Activated CD4-positive, alpha-beta T cell treated with anti-CD3 and anti-CD28 coated beads, Interleukin-2, amount 10 ng/mL, durations not matched to agents 24 days and 14 days (primary cell): Measurements from ENCODE around the gene PTX3. TPM values are rescaled to one million over a fixed set of nuclear protein-coding genes. Genes with fewer than 3 reads are reported as not detected.

Source experiments
- DNase-seq: peaks from one replicate; pipeline ENCODE4 v3.0.0; 2022
- H3K27ac Mint-ChIP-seq: one replicate; pipeline ENCODE4 v1.8.0; 2022; ENCODE audit warnings: mild to moderate bottlenecking, mixed read lengths
- H3K27me3 Mint-ChIP-seq: one replicate; pipeline ENCODE4 v1.8.0; 2022; ENCODE audit warnings: mixed read lengths
- H3K36me3 Mint-ChIP-seq: one replicate; pipeline ENCODE4 v1.8.0; 2022; ENCODE audit warnings: low read depth, mild to moderate bottlenecking, mixed read lengths
- H3K4me1 Mint-ChIP-seq: one replicate; pipeline ENCODE4 v1.8.0; 2021; ENCODE audit warnings: mixed read lengths
- H3K4me3 Mint-ChIP-seq: one replicate; pipeline ENCODE4 v1.8.0; 2022; ENCODE audit warnings: mild to moderate bottlenecking, moderate library complexity, mixed read lengths
- H3K9me3 Mint-ChIP-seq: one replicate; pipeline ENCODE4 v1.8.0; 2021; ENCODE audit warnings: mixed read lengths
- intact Hi-C: fragments of 100-400 bp; cut with micrococcal nuclease; formaldehyde crosslinking; loops from one replicate; pipeline ENCODE4 v1.15.1; 2023
- total RNA-seq: library from RNA; stranded (reverse); gene quantifications from 2 replicates; pipeline ENCODE4 v1.2.3, GENCODE V29; 2022

PTX3 gene
- total RNA-seq, 1 donor from 2014 or later, result not detected

DNA sequence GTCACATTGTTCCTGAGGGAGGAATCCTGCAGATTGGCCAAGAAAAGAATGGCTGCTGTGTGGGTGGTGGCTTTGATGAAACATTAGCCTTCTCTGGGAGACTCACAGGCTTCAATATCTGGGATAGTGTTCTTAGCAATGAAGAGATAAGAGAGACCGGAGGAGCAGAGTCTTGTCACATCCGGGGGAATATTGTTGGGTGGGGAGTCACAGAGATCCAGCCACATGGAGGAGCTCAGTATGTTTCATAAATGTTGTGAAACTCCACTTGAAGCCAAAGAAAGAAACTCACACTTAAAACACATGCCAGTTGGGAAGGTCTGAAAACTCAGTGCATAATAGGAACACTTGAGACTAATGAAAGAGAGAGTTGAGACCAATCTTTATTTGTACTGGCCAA is 6.1 kb downstream of the PTX3 start:
- no peaks in the 10 kb centered on the region for H3K9me3 Mint-ChIP-seq
- no peak overlapping the region for H3K4me3 Mint-ChIP-seq
- no peak overlapping the region for H3K27ac Mint-ChIP-seq
- H3K27me3 Mint-ChIP-seq, result peaks cover 17% of the 10 kb centered on the region
- DNase-seq, result no peak
- H3K36me3 Mint-ChIP-seq, result no peaks in the 10 kb centered on the region
- intact Hi-C loops, result no loop called here
- no peaks in the 10 kb centered on the region for H3K4me1 Mint-ChIP-seq

DNA sequence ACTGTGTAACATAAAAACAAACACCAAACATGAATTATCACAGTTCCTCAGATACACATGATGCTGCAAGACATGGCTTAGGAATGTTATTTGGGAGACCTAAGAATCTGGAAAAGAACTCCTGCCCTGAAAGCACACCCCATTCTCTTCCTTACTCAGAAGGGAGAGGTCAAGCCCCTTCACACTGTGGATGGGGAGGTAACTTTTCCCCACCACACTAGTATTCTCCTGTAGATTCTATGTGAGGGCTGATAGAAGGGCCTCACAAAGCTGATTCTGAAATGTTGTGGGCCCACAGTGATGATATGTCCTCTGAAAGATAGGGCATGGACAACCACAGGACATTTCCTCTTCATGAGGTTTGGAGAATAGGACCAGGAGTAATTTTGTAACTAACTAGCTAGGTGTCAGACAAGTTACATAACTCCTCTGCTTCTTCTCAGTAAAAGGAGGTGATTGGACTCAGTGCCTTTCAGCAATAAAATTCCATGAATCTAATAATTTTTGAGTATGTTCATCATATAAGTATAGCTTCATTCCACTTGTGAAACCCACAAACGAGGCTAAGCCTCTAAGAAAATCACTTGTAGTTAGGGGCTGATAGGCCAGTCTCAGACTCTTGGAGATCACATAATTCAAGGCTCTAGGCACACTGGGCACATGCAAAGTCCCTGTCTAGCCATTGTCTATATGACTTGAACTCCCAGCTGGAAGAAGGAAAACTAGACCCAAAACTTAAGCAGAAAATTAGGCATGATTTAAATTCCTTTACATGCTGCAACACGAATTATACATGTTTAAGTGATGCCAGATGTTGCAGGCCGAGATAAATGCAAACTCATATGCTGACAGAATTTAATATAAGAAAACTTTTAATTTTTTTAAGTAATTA is 7.5 kb downstream of the PTX3 start:
- Mint-ChIP-seq H3K27ac (no peak overlapping the region), H3K9me3 (no peaks in the 10 kb centered on the region), H3K4me1 (no peaks in the 10 kb centered on the region), H3K27me3 (peaks cover 3% of the 10 kb centered on the region), H3K4me3 (no peak overlapping the region), H3K36me3 (no peaks in the 10 kb centered on the region)
- no peak for DNase-seq
- intact Hi-C loops, result no loop called here

DNA sequence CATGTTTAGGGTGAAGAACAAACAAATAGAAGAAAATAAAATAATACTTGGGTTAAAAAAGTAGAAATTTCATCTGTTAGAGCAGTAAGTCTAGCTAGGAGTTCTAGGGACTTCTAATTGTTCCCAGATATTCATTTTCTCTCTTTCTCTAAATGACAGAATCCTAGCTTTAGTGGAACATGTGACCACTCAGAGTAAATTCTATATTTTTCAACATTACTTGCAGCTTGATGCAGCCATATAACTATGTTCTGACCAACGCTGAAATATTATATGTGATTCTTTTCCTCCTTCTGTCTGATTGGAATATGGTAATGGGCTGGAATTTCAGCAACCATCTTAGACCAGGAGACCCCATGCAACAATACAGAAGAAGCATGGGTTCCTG is 8.1 kb downstream of the PTX3 start:
- intact Hi-C loops, result no loop called here

DNA sequence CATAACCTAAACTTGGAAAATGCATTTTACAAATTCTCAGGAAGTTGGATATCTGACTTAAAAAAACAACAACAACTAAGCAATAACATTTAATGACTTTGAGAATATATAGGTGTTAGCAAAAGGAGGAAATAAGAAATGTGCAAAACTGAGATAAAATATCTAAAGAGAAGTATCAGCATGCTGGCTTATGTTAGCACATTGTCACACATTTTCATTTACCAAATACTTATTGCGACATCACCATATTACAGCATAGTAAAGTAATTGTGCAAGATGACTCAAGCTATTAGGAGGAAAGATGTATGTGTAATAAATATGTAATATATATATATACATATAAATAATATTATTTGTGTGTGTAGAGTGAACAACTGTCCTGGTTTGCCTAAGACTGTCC is 9.2 kb downstream of the PTX3 start:
- Mint-ChIP-seq H3K27ac (no peak overlapping the region), H3K36me3 (no peaks in the 10 kb centered on the region), H3K4me1 (no peaks in the 10 kb centered on the region), H3K27me3 (peaks cover 2% of the 10 kb centered on the region), H3K9me3 (no peaks in the 10 kb centered on the region), H3K4me3 (no peak overlapping the region)
- intact Hi-C loops, result no loop called here
- DNase-seq, result no peak

More for the DNA sequence above, 8.1 kb downstream of the PTX3 start:
- no peak overlapping the region for H3K4me3 Mint-ChIP-seq
- H3K36me3 Mint-ChIP-seq, result no peaks in the 10 kb centered on the region
- DNase-seq, result no peak
- H3K4me1 Mint-ChIP-seq, result no peaks in the 10 kb centered on the region
- H3K9me3 Mint-ChIP-seq, result no peaks in the 10 kb centered on the region
- H3K27ac Mint-ChIP-seq, result no peak overlapping the region
- H3K27me3 Mint-ChIP-seq, result no peaks in the 10 kb centered on the region

DNA sequence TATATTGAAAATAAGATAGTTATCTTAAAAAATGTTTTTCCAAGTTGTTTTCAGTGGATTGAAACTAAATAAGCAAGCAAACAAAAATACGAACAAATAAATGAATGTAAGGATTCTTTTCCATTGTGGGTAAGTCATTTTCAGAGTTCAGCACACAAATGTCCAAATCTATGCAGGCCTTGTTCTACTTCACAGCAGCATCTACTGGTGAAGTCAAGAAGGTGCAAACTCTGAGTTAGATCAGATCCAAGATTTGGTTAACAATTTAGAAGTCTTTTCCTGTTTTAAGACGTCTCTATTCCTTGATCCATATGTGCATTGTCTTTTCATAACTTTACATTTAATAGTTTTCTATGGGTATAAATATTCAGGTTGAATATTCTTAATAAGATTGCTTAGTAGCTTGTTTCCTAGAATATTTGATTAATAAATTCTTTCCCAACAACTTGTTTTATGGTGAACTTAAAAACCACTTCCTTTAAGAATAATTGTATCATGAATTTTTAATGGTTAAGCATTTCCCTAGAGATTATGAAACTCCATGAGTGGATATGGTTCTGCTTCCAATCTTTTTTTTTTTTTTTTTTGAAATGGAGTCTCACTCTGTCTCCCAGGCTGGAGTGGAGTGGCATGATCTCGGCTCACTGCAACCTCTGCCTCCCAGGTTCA is 10.5 kb downstream of the PTX3 start:
- peaks cover 7% of the 10 kb centered on the region for H3K27me3 Mint-ChIP-seq
- H3K4me1 Mint-ChIP-seq, result no peaks in the 10 kb centered on the region
- H3K27ac Mint-ChIP-seq, result no peak overlapping the region
- no peak for DNase-seq
- intact Hi-C loops, result no loop called here
- no peaks in the 10 kb centered on the region for H3K9me3 Mint-ChIP-seq
- no peaks in the 10 kb centered on the region for H3K36me3 Mint-ChIP-seq
- H3K4me3 Mint-ChIP-seq, result no peak overlapping the region

DNA sequence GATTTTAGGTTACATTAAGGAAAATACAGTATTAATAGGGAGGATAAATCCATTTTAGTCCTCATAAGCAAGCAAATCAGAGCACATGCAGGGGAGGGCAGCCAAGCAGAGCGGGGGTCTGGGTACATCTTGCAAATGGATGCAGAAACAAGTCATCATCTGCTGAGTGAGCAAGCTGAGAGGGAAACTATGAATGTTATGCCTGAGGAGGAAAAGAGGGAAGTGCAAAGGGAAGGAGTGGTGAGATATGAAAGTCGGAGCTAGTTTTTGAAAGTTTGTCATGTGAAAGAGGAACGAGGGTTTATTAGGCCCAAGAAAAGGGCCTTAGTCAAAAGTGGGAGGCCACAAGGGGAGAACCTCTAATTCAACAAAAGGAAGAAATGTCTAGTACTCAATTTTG is 15.4 kb downstream of the PTX3 start:
- no peak overlapping the region for H3K4me3 Mint-ChIP-seq
- H3K27me3 Mint-ChIP-seq, result peaks cover 12% of the 10 kb centered on the region
- no peaks in the 10 kb centered on the region for H3K4me1 Mint-ChIP-seq
- no peak for DNase-seq
- intact Hi-C loops, result no loop called here
- H3K27ac Mint-ChIP-seq, result no peak overlapping the region
- no peaks in the 10 kb centered on the region for H3K9me3 Mint-ChIP-seq
- H3K36me3 Mint-ChIP-seq, result no peaks in the 10 kb centered on the region

DNA sequence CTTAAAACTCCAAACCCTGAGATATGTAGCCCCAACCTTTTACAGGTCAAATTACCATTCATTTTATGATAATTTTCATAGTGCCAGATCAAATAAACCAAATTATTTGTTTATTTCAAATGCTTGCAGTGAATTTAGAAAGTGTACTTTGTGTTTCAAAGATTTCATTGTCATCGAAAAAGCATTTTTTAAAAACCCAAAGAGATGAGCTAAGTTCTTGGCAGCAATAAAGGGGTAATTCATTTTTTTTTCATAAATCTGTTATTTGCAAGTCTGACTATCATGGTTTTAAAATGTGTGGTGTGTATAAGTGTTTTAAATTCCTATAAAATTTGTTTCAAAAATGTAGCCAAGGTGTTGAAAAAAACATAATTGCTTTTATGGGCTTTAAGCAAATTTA is 17.2 kb downstream of the PTX3 start:
- Mint-ChIP-seq H3K27me3 (peaks cover 12% of the 10 kb centered on the region), H3K36me3 (no peaks in the 10 kb centered on the region), H3K4me1 (no peaks in the 10 kb centered on the region), H3K4me3 (no peak overlapping the region), H3K9me3 (no peaks in the 10 kb centered on the region), H3K27ac (no peak overlapping the region)
- intact Hi-C loops, result no loop called here
- no peak for DNase-seq

DNA sequence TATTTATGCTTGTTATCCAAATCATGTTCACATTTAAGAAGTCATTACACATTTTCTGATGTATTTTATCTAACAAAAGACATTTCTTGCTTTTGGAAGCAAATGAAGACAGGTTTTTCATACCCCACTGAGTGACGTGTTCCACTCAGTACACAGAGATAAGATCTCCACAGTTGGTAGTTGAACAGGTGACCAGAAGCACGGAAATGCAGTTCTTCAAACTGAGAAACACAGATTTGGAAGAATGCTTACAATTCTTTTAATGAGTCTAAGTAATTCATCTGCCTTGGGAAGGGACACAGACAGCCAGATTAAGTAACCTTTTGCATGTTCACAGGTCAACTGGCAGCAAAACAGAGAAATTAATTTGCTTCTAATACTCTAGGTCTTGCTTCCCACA is 23.1 kb downstream of the PTX3 start:
- intact Hi-C loops, result no loop called here
- H3K9me3 Mint-ChIP-seq, result no peaks in the 10 kb centered on the region
- no peak overlapping the region for H3K27ac Mint-ChIP-seq
- no peak for DNase-seq
- no peaks in the 10 kb centered on the region for H3K4me1 Mint-ChIP-seq
- peaks cover 5% of the 10 kb centered on the region for H3K27me3 Mint-ChIP-seq
- no peaks in the 10 kb centered on the region for H3K36me3 Mint-ChIP-seq
- no peak overlapping the region for H3K4me3 Mint-ChIP-seq

DNA sequence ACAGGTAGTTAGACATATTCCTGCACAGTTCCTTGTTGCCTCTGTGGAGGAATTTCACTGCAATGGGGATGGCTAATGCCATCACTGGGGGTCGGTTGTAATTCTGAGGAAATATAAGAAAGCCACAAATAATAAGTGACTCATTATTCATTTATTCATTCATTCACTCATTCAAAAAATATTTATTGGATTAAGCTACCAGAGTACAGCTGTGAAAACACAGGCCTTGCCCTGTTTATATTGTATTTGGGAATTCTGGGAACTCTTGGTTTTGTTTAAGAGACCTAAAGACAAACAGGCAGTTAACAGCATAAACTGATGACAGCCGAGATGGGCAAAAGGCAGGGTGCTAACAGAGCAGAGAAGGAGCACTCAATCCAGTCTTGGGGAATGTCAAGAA is 23.6 kb downstream of the PTX3 start:
- Mint-ChIP-seq H3K4me3 (no peak overlapping the region), H3K27me3 (peaks cover 5% of the 10 kb centered on the region), H3K9me3 (no peaks in the 10 kb centered on the region), H3K27ac (no peak overlapping the region), H3K36me3 (no peaks in the 10 kb centered on the region), H3K4me1 (no peaks in the 10 kb centered on the region)
- intact Hi-C loops, result no loop called here
- no peak for DNase-seq

DNA sequence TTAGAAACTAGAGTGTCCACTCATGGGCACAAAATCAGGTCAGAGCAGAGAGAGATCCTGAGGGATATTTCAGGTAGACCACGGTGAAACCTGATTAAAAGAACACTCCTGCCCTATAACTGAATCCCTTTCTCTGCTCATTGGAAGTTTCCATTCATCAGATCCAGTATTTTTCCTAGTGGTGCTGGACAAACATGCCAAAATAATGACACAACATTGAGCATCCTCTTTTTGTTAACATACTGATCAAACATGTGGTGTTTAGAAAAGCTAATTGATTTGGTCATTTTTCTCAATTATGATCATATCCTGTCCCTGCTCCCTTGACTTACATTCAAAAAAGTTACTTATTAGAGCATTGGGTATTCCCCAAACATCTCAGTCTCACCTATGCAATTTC is 27.2 kb downstream of the PTX3 start:
- Mint-ChIP-seq H3K27me3 (peaks cover 5% of the 10 kb centered on the region), H3K27ac (no peak overlapping the region)
- intact Hi-C loops, result no loop called here

DNA sequence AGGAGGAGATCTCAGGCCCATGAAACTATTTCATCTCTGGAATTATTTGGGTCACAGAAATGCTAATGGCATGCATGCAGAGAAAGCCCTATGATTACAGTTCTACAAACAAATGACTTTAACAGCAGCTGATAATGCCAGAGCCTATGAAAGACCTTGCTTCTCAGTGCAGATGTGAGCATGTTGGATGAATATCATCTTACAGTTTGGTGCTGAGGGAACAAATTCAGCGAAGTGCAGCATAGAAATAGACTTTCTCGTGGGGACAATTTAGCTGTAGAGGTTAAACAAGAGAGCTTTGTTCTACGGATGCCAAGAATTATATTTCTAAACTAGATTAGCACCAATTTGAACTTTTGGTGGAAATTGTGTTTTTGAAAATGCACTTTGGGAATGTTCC is 27.7 kb downstream of the PTX3 start:
- Mint-ChIP-seq H3K4me3 (no peak overlapping the region), H3K4me1 (no peaks in the 10 kb centered on the region), H3K27me3 (peaks cover 5% of the 10 kb centered on the region), H3K9me3 (no peaks in the 10 kb centered on the region), H3K27ac (no peak overlapping the region), H3K36me3 (no peaks in the 10 kb centered on the region)
- DNase-seq, result no peak
- intact Hi-C loops, result no loop called here

More for the DNA sequence above, 27.2 kb downstream of the PTX3 start:
- no peaks in the 10 kb centered on the region for H3K9me3 Mint-ChIP-seq
- DNase-seq, result no peak
- no peaks in the 10 kb centered on the region for H3K4me1 Mint-ChIP-seq
- H3K36me3 Mint-ChIP-seq, result no peaks in the 10 kb centered on the region
- no peak overlapping the region for H3K4me3 Mint-ChIP-seq

DNA sequence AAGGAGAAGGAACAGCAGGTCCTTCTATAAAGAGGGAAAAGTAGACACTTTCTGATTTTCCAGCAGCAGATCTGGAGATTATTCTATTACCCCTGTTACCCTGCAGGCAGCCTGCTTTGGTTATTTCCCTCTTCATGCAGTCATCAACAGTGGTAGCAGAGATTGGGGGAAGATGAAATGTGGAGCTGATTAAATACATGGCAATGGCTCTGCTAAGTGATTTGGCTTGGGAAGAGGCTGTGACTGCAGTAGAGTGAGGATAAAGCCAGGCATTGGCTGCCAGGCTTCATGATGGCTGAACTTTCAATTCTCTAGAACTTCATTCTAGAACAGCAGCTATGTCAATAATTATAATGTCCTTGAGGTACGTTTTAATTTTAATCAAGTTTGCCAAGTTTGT is 29.1 kb downstream of the PTX3 start:
- H3K27me3 Mint-ChIP-seq, result peaks cover 4% of the 10 kb centered on the region
- H3K9me3 Mint-ChIP-seq, result no peaks in the 10 kb centered on the region
- H3K4me3 Mint-ChIP-seq, result no peak overlapping the region
- H3K4me1 Mint-ChIP-seq, result no peaks in the 10 kb centered on the region
- H3K27ac Mint-ChIP-seq, result no peak overlapping the region
- no peaks in the 10 kb centered on the region for H3K36me3 Mint-ChIP-seq
- intact Hi-C loops, result no loop called here
- DNase-seq, result no peak

DNA sequence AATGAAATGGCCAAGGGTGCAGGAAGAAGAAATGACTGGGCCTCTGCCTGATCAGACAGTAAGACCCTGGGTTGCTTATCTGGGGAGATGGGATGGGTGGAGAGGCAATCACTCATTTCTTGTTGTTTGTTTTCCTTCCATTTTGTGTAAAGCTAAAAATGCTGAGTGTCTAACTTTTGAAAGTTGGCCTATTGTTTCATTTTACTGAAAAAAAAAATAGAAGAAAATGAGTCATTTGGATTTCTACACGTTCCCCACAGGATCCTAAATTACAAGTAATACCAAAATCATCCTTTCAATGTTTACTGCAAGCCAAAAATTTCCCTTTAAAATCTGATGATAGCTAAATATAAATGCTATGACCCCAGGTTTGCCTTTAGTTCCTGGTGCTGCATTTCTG is 30.6 kb downstream of the PTX3 start:
- H3K4me1 Mint-ChIP-seq, result no peaks in the 10 kb centered on the region
- H3K27ac Mint-ChIP-seq, result no peak overlapping the region
- H3K36me3 Mint-ChIP-seq, result no peaks in the 10 kb centered on the region
- H3K4me3 Mint-ChIP-seq, result no peak overlapping the region
- peaks cover 2% of the 10 kb centered on the region for H3K27me3 Mint-ChIP-seq
- no peak for DNase-seq
- H3K9me3 Mint-ChIP-seq, result no peaks in the 10 kb centered on the region
- intact Hi-C loops, result no loop called here

DNA sequence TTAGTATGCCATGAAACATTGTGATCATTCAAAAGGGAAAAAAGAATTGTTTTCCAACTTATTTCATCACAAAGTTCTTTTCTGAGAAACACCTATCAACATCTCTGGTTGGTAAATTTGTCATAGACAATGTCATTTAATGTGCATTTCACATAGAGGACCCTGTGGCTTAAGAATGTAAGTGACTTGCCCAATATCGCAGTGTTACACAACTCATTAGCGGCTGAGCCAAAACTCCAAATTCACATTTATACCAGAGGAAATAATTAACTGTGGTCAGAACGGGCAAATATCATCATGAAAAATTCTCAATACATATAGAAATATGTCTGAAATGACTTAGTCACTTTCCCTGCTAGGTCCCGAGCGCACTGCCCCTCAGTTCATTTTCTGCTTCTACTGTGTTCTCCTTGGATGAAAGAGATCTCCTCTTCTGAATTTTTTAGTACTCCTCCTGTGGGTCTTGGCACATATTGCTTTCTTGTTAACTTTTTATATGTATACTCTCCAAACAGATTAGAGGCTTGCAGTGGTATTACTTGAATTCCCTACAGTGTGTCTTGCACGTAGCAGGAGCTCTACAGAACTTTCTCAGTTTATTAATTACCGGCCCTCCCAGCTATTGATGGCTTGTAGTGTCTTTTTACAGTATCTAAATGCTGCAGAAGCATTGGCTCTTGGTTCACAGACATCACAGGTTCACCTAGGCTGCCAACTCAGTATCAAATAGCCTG is 33.1 kb downstream of the PTX3 start:
- Mint-ChIP-seq H3K27me3 (peaks cover 2% of the 10 kb centered on the region), H3K27ac (no peak overlapping the region), H3K9me3 (no peaks in the 10 kb centered on the region), H3K4me3 (no peak overlapping the region), H3K4me1 (no peaks in the 10 kb centered on the region), H3K36me3 (no peaks in the 10 kb centered on the region)
- DNase-seq, result no peak
- intact Hi-C loops, result no loop called here
